Measurements from ENCODE around the gene DENND1A.

DNA sequence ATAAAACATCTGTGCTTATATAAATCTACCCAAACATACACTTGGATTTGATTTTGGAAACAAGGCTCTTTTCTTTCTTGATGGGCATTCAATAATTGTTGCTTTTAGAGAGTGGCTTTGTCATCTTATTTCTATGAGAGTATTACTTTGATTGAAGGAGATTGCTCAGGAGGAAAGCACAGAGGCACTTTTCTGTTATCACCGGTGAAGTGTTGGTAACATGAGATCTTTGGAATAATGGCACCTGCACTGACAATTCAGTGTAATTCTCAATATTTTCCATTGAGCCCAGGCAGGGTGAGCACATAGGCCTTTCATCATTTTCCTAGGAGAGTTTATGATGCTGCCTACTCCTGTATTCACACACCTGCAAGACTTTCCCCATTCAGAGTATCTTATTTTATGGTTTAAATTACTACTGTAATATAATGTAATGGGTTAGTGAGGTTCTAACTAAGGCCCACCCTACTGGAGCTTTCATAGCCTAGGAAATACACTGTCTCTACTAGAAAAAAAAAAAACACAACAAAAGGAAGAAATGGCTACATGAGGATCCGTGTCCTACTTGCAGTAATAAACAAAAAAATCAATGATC is 244.3 kb downstream of the DENND1A start:
- TF ChIP-seq, protein P1, sequence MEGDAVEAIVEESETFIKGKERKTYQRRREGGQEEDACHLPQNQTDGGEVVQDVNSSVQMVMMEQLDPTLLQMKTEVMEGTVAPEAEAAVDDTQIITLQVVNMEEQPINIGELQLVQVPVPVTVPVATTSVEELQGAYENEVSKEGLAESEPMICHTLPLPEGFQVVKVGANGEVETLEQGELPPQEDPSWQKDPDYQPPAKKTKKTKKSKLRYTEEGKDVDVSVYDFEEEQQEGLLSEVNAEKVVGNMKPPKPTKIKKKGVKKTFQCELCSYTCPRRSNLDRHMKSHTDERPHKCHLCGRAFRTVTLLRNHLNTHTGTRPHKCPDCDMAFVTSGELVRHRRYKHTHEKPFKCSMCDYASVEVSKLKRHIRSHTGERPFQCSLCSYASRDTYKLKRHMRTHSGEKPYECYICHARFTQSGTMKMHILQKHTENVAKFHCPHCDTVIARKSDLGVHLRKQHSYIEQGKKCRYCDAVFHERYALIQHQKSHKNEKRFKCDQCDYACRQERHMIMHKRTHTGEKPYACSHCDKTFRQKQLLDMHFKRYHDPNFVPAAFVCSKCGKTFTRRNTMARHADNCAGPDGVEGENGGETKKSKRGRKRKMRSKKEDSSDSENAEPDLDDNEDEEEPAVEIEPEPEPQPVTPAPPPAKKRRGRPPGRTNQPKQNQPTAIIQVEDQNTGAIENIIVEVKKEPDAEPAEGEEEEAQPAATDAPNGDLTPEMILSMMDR (IDR thresholded peaks at IDR 0.05) = no peak
- TF ChIP-seq EP300 (IDR thresholded peaks at IDR 0.05) (no peak), POLR2AphosphoS5 (IDR thresholded peaks at IDR 0.05) (no peak), POLR2A (IDR thresholded peaks at IDR 0.05; ENCODE audit: low read depth) (no peak)
